ENCODE results near the gene TRPC4AP. TPM values are rescaled to one million over a fixed set of nuclear protein-coding genes. Genes with fewer than 3 reads are reported as not detected.

The TRPC4AP gene
- total RNA-seq, 2 experiments from 2014 or later = 31.9 to 38.8 TPM

GRCh38 chr20:34987288-34988190 is 105.1 kb downstream of the TRPC4AP start:
- BruUV-seq (replicated peaks) = no TSS peak
- Histone ChIP-seq H3K9me2 (ENCODE audit: insufficient read depth, low read length) (no peaks in the 10 kb centered on the region), H3K4me2 (ENCODE audit: low read length) (no peak overlapping the region), H3K4me1 (ENCODE audit: insufficient read depth, low read length, poor library complexity, severe bottlenecking) (no peaks in the 10 kb centered on the region), H3K79me2 (ENCODE audit: insufficient read depth, low read depth, low read length) (no peaks in the 10 kb centered on the region), H2AFZ (ENCODE audit: low read length) (no peak overlapping the region), H4K20me1 (ENCODE audit: insufficient read depth, low read length) (no peaks in the 10 kb centered on the region), H3K9me3 (ENCODE audit: low read length) (no peaks in the 10 kb centered on the region), H3K36me3 (ENCODE audit: insufficient read depth, low read length) (no peaks in the 10 kb centered on the region), H3K27ac (ENCODE audit: low read depth, low read length, poor library complexity, severe bottlenecking) (no peak overlapping the region), H3K4me3 (ENCODE audit: low read depth, low read length, poor library complexity, severe bottlenecking) (no peak overlapping the region)
- intact Hi-C loops (cut with micrococcal nuclease; ENCODE audit: unreplicated experiment) = no loop called here
- POLR2A ChIA-PET = no interaction called here
- no peak for DNase-seq (ENCODE audit: low spot score)
- CTCF ChIA-PET (ENCODE audit: unreplicated experiment) = no interaction called here
- TF ChIP-seq, protein P1, sequence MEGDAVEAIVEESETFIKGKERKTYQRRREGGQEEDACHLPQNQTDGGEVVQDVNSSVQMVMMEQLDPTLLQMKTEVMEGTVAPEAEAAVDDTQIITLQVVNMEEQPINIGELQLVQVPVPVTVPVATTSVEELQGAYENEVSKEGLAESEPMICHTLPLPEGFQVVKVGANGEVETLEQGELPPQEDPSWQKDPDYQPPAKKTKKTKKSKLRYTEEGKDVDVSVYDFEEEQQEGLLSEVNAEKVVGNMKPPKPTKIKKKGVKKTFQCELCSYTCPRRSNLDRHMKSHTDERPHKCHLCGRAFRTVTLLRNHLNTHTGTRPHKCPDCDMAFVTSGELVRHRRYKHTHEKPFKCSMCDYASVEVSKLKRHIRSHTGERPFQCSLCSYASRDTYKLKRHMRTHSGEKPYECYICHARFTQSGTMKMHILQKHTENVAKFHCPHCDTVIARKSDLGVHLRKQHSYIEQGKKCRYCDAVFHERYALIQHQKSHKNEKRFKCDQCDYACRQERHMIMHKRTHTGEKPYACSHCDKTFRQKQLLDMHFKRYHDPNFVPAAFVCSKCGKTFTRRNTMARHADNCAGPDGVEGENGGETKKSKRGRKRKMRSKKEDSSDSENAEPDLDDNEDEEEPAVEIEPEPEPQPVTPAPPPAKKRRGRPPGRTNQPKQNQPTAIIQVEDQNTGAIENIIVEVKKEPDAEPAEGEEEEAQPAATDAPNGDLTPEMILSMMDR (conservative IDR thresholded peaks at IDR 0.05; ENCODE audit: low read length) = no peak
- no peak for TF ChIP-seq EZH2phosphoT487 (IDR thresholded peaks at IDR 0.05; ENCODE audit: borderline replicate concordance, low read depth, low read length)

DNA sequence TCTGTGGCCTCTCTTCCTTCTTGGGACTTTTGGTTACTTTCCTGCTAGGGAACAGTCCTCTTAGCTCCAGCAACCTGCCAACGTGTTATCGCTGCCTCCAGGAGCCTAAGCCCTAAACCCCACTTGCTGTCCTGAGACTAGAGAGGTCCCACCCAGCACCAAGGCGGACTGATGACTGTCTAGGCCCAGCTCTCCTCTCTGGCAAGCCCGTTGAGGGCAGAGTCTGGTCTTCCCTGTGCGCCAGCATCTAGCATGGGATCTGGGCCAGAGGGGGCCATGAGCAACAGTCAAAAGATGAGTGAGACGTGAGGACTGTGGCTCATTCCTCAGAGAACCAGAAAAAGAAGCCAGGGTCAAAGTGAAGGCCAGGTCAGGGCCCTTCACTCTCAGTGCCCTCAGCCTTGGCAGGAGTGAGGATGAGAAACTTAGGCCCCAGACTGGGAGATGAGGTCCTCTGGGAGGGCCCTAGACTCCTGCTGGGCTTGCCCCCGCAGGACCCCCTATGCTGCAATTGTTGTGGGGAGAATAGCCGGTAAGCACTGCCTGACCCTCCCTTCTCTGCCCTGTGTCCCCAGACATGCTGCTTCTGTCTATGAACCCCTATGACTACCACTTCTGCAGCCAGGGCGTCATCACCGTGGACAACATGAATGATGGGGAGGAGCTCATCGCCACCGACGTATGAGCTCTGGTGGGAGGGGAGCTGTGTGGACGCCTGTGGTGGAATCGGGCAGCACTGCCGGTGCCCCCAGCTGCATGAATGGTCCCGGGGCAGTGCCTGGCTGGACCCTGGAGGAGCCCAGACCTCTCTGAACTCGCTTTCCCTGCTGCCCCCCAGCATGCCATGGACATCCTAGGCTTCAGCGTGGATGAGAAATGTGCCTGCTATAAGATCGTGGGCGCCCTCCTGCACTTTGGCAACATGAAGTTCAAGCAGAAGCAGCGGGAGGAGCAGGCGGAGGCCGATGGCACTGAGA is 106.0 kb downstream of the TRPC4AP start:
- Histone ChIP-seq H3K9me2 (ENCODE audit: insufficient read depth, low read length) (no peaks in the 10 kb centered on the region), H3K79me2 (ENCODE audit: insufficient read depth, low read depth, low read length) (no peaks in the 10 kb centered on the region), H3K4me1 (ENCODE audit: insufficient read depth, low read length, poor library complexity, severe bottlenecking) (no peaks in the 10 kb centered on the region), H3K27ac (ENCODE audit: low read depth, low read length, poor library complexity, severe bottlenecking) (no peak overlapping the region), H3K4me2 (ENCODE audit: low read length) (no peak overlapping the region), H3K36me3 (ENCODE audit: insufficient read depth, low read length) (no peaks in the 10 kb centered on the region), H2AFZ (ENCODE audit: low read length) (no peak overlapping the region), H4K20me1 (ENCODE audit: insufficient read depth, low read length) (no peaks in the 10 kb centered on the region), H3K9me3 (ENCODE audit: low read length) (no peaks in the 10 kb centered on the region), H3K4me3 (ENCODE audit: low read depth, low read length, poor library complexity, severe bottlenecking) (no peak overlapping the region)
- intact Hi-C loops (cut with micrococcal nuclease; ENCODE audit: unreplicated experiment) = no loop called here
- ChIA-PET CTCF (ENCODE audit: unreplicated experiment) (no interaction called here), POLR2A (no interaction called here)
- TF ChIP-seq, protein P1 (conservative IDR thresholded peaks at IDR 0.05; ENCODE audit: low read length) = no peak
- no peak for TF ChIP-seq EZH2phosphoT487 (IDR thresholded peaks at IDR 0.05; ENCODE audit: borderline replicate concordance, low read depth, low read length)
- no peak for DNase-seq (ENCODE audit: low spot score)
- no TSS peak for BruUV-seq (replicated peaks)

Measured in OCI-LY7 (cell line).